ENCODE measurements around the gene BMS1.

BMS1 gene

GRCh38 chr10:42769173-42769572 lies 13.4 kb upstream of the BMS1 start:
- Histone ChIP-seq H3K4me3 (ENCODE audit: insufficient read depth, low read length, poor library complexity, severe bottlenecking) (no peak overlapping the region), H3F3A (ENCODE audit: insufficient read depth) (no peaks in the 10 kb centered on the region), H3K27me3 (ENCODE audit: low read length) (no peaks in the 10 kb centered on the region), H2AFZ (ENCODE audit: low read depth, low read length, severe bottlenecking) (no peak overlapping the region), H3K9me3 (ENCODE audit: insufficient read depth, low read length) (peaks cover 13% of the 10 kb centered on the region; the same call in 1 of the 2 replicates), H3K4me2 (ENCODE audit: low read depth, low read length, poor library complexity, severe bottlenecking) (no peak overlapping the region), H4K20me1 (ENCODE audit: low read depth, low read length) (no peaks in the 10 kb centered on the region), H3K36me3 (ENCODE audit: low read length) (no peaks in the 10 kb centered on the region), H3K27ac (ENCODE audit: low read depth, low read length) (no peak overlapping the region), H3K9me2 (replicated peaks; ENCODE audit: insufficient read depth, low read length) (no peaks in the 10 kb centered on the region), H3K79me2 (ENCODE audit: insufficient read depth, low read length) (no peaks in the 10 kb centered on the region), H3K9ac (ENCODE audit: low read length) (no peak overlapping the region)
- TF ChIP-seq EZH2phosphoT487 (conservative IDR thresholded peaks at IDR 0.05; ENCODE audit: low read length) (no peak), CTCF (IDR thresholded peaks at IDR 0.05; ENCODE audit: insufficient read depth, low read length, poor library complexity, severe bottlenecking) (no peak)

GRCh38 chr10:42769673-42770072 lies 12.9 kb upstream of the BMS1 start:
- H4K20me1 ChIP-seq (ENCODE audit: low read depth, low read length) = no peaks in the 10 kb centered on the region
- peaks cover 13% of the 10 kb centered on the region; the same call in 1 of the 2 replicates for H3K9me3 ChIP-seq (ENCODE audit: insufficient read depth, low read length)
- no peak overlapping the region for H3K27ac ChIP-seq (ENCODE audit: low read depth, low read length)
- H3K27me3 ChIP-seq (ENCODE audit: low read length) = no peaks in the 10 kb centered on the region
- no peaks in the 10 kb centered on the region for H3F3A ChIP-seq (ENCODE audit: insufficient read depth)
- TF ChIP-seq EZH2phosphoT487 (conservative IDR thresholded peaks at IDR 0.05; ENCODE audit: low read length) (no peak), CTCF (IDR thresholded peaks at IDR 0.05; ENCODE audit: insufficient read depth, low read length, poor library complexity, severe bottlenecking) (no peak)
- H3K4me3 ChIP-seq (ENCODE audit: insufficient read depth, low read length, poor library complexity, severe bottlenecking) = no peak overlapping the region
- H3K4me2 ChIP-seq (ENCODE audit: low read depth, low read length, poor library complexity, severe bottlenecking) = no peak overlapping the region
- no peak overlapping the region for H3K9ac ChIP-seq (ENCODE audit: low read length)
- H2AFZ ChIP-seq (ENCODE audit: low read depth, low read length, severe bottlenecking) = no peak overlapping the region
- no peaks in the 10 kb centered on the region for H3K9me2 ChIP-seq (replicated peaks; ENCODE audit: insufficient read depth, low read length)
- no peaks in the 10 kb centered on the region for H3K79me2 ChIP-seq (ENCODE audit: insufficient read depth, low read length)
- H3K36me3 ChIP-seq (ENCODE audit: low read length) = no peaks in the 10 kb centered on the region

- Histone ChIP-seq H3K9me2 (replicated peaks; ENCODE audit: insufficient read depth, low read length) (no peaks in the 10 kb centered on the region), H3K27ac (ENCODE audit: low read depth, low read length) (no peak overlapping the region), H3K4me2 (ENCODE audit: low read depth, low read length, poor library complexity, severe bottlenecking) (no peak overlapping the region), H3F3A (ENCODE audit: insufficient read depth) (no peaks in the 10 kb centered on the region), H4K20me1 (ENCODE audit: low read depth, low read length) (no peaks in the 10 kb centered on the region), H3K9me3 (ENCODE audit: insufficient read depth, low read length) (peaks cover 11% of the 10 kb centered on the region; the same call in 1 of the 2 replicates), H2AFZ (ENCODE audit: low read depth, low read length, severe bottlenecking) (no peak overlapping the region), H3K79me2 (ENCODE audit: insufficient read depth, low read length) (no peaks in the 10 kb centered on the region), H3K4me3 (ENCODE audit: insufficient read depth, low read length, poor library complexity, severe bottlenecking) (no peak overlapping the region), H3K36me3 (ENCODE audit: low read length) (no peaks in the 10 kb centered on the region), H3K27me3 (ENCODE audit: low read length) (no peaks in the 10 kb centered on the region), H3K9ac (ENCODE audit: low read length) (no peak overlapping the region)
- TF ChIP-seq CTCF (IDR thresholded peaks at IDR 0.05; ENCODE audit: insufficient read depth, low read length, poor library complexity, severe bottlenecking) = no peak
- TF ChIP-seq EZH2phosphoT487 (conservative IDR thresholded peaks at IDR 0.05; ENCODE audit: low read length) = no peak
Measured at GRCh38 chr10:42776681-42777080, 5.9 kb upstream of the BMS1 start.

Measured in SU-DHL-6 (cell line).